ENCODE data around the gene MPPED1. TPM values are rescaled to one million over a fixed set of nuclear protein-coding genes. Genes with fewer than 3 reads are reported as not detected.

The MPPED1 gene
- total RNA-seq, 1 donor from 2014 or later, result not detected

- DNase-seq, result no peak
- intact Hi-C loops (cut with micrococcal nuclease), result no loop called here
Observed at GRCh38 chr22:43476341-43476740, 64.5 kb downstream of the MPPED1 start.

GRCh38 chr22:43476751-43477725 lies 65.2 kb downstream of the MPPED1 start:
- Histone ChIP-seq H3K27ac (replicated peaks) (no peak overlapping the region), H3K9me3 (replicated peaks) (no peaks in the 10 kb centered on the region), H3K4me3 (no peak overlapping the region), H3K27me3 (ENCODE audit: low read depth) (peaks cover 53% of the 10 kb centered on the region), H3K36me3 (no peaks in the 10 kb centered on the region), H3K4me1 (no peaks in the 10 kb centered on the region)
- intact Hi-C loops (cut with micrococcal nuclease), result no loop called here
- no peak for TF ChIP-seq CTCF (IDR thresholded peaks at IDR 0.05; ENCODE audit: borderline replicate concordance)
- DNase-seq, result no peak

More at GRCh38 chr22:43476341-43476740, 64.5 kb downstream of the MPPED1 start:
- TF ChIP-seq CTCF (IDR thresholded peaks at IDR 0.05; ENCODE audit: borderline replicate concordance), result no peak
- Histone ChIP-seq H3K27ac (replicated peaks) (no peak overlapping the region), H3K4me1 (no peaks in the 10 kb centered on the region), H3K27me3 (ENCODE audit: low read depth) (peaks cover 54% of the 10 kb centered on the region), H3K9me3 (replicated peaks) (no peaks in the 10 kb centered on the region), H3K4me3 (no peak overlapping the region), H3K36me3 (no peaks in the 10 kb centered on the region)

GRCh38 chr22:43477966-43478365 lies 66.2 kb downstream of the MPPED1 start:
- Histone ChIP-seq H3K27ac (replicated peaks) (no peak overlapping the region), H3K27me3 (ENCODE audit: low read depth) (peaks cover 53% of the 10 kb centered on the region), H3K9me3 (replicated peaks) (no peaks in the 10 kb centered on the region), H3K4me1 (no peaks in the 10 kb centered on the region), H3K36me3 (no peaks in the 10 kb centered on the region), H3K4me3 (no peak overlapping the region)
- intact Hi-C loops (cut with micrococcal nuclease), result no loop called here
- DNase-seq, result no peak
- TF ChIP-seq CTCF (IDR thresholded peaks at IDR 0.05; ENCODE audit: borderline replicate concordance), result no peak

GRCh38 chr22:43478621-43479300 lies 66.9 kb downstream of the MPPED1 start:
- intact Hi-C loops (cut with micrococcal nuclease), result no loop called here
- TF ChIP-seq CTCF (IDR thresholded peaks at IDR 0.05; ENCODE audit: borderline replicate concordance), result no peak

GRCh38 chr22:43479301-43479950 lies 67.6 kb downstream of the MPPED1 start:
- Histone ChIP-seq H3K27me3 (ENCODE audit: low read depth) (peaks cover 54% of the 10 kb centered on the region), H3K4me3 (no peak overlapping the region), H3K4me1 (no peaks in the 10 kb centered on the region), H3K27ac (replicated peaks) (no peak overlapping the region), H3K9me3 (replicated peaks) (no peaks in the 10 kb centered on the region), H3K36me3 (no peaks in the 10 kb centered on the region)
- intact Hi-C loops (cut with micrococcal nuclease), result no loop called here
- DNase-seq, result no peak
- no peak for TF ChIP-seq CTCF (IDR thresholded peaks at IDR 0.05; ENCODE audit: borderline replicate concordance)

More at GRCh38 chr22:43478621-43479300, 66.9 kb downstream of the MPPED1 start:
- Histone ChIP-seq H3K36me3 (no peaks in the 10 kb centered on the region), H3K27me3 (ENCODE audit: low read depth) (peaks cover 54% of the 10 kb centered on the region), H3K4me1 (no peaks in the 10 kb centered on the region), H3K9me3 (replicated peaks) (no peaks in the 10 kb centered on the region), H3K27ac (replicated peaks) (no peak overlapping the region), H3K4me3 (no peak overlapping the region)
- no peak for DNase-seq

All from left ventricle myocardium inferior (tissue), 1 donor.